NCI-H1417 (cell line): Measurements from ENCODE around the gene ATXN7.

ENCODE experiments used
- DNase-seq, 3 experiments: peaks; one replicate each; lab custom pipeline; 2025; lab: John Stamatoyannopoulos, UW

ATXN7 gene

GRCh38 chr3:63933459-63933858 is 69.8 kb downstream of the ATXN7 start:
- DNase-seq = no peak

GRCh38 chr3:63934041-63934866 is 70.6 kb downstream of the ATXN7 start:
- no peak for DNase-seq

GRCh38 chr3:63936925-63937324 is 73.3 kb downstream of the ATXN7 start:
- DNase-seq = peak in 1 of 3 experiments; percentile 11

GRCh38 chr3:63937661-63938651 is 74.3 kb downstream of the ATXN7 start:
- DNase-seq = no peak

GRCh38 chr3:63940389-63940757 is 76.7 kb downstream of the ATXN7 start:
- no peak for DNase-seq

- no peak for DNase-seq
These were observed 78.9 kb downstream of the ATXN7 start for GRCh38 chr3:63942528-63942927.

- DNase-seq = no peak
These were observed 80.0 kb downstream of the ATXN7 start for GRCh38 chr3:63943678-63944077.

GRCh38 chr3:63945558-63946096 is 82.0 kb downstream of the ATXN7 start:
- no peak for DNase-seq

- DNase-seq = no peak
These were observed 83.1 kb downstream of the ATXN7 start for GRCh38 chr3:63946753-63947152.

- no peak for DNase-seq
These were observed 83.9 kb downstream of the ATXN7 start for GRCh38 chr3:63947594-63947993.

GRCh38 chr3:63949005-63949404 is 85.3 kb downstream of the ATXN7 start:
- DNase-seq = no peak

- no peak for DNase-seq
These were observed 87.0 kb downstream of the ATXN7 start for GRCh38 chr3:63950698-63951097.

- DNase-seq = no peak
These were observed 88.0 kb downstream of the ATXN7 start for GRCh38 chr3:63951492-63952247.

- no peak for DNase-seq
These were observed 88.6 kb downstream of the ATXN7 start for GRCh38 chr3:63952248-63952594.

- no peak for DNase-seq
These were observed 90.5 kb downstream of the ATXN7 start for GRCh38 chr3:63954182-63954581.

GRCh38 chr3:63955036-63955650 is 91.5 kb downstream of the ATXN7 start:
- no peak for DNase-seq

- no peak for DNase-seq
These were observed 92.3 kb downstream of the ATXN7 start for GRCh38 chr3:63955830-63956545.

GRCh38 chr3:63959146-63959545 is 95.5 kb downstream of the ATXN7 start:
- DNase-seq = no peak

GRCh38 chr3:63960048-63960711 is 96.5 kb downstream of the ATXN7 start:
- DNase-seq = peak in 1 of 3 experiments; percentile 3

GRCh38 chr3:63961891-63962290 is 98.2 kb downstream of the ATXN7 start:
- peak; percentile 13 to 70 (median 20) for DNase-seq
